Testis (tissue), 3 donors: Measurements from ENCODE around the gene SPATA33. TPM values are rescaled to one million over a fixed set of nuclear protein-coding genes. Genes with fewer than 3 reads are reported as not detected.
A peak's percentile ranks its signal among the peaks of the same experiment; 100 is the strongest.

ENCODE experiments used
- DNase-seq: peaks from one replicate; pipeline ENCODE4 v3.0.0-alpha.2; 2019
- H3K27ac ChIP-seq, 2 donors: fragments of 200-600 bp; sonication (generic); one replicate each; pipeline ENCODE4 v1.5.1; 2019
- H3K27me3 ChIP-seq: fragments of 200-600 bp; sonication (generic); one replicate; pipeline ENCODE4 v1.5.1; 2019
- H3K36me3 ChIP-seq: fragments of 200-600 bp; sonication (generic); one replicate; pipeline ENCODE4 v1.5.1; 2017; ENCODE audit warnings: low read depth; ENCODE audit errors: missing control alignments
- H3K4me1 ChIP-seq: fragments of 200-600 bp; sonication (generic); one replicate; pipeline ENCODE4 v1.5.1; 2019
- H3K4me3 ChIP-seq, 2 donors: fragments of 200-600 bp; sonication (generic); one replicate each; pipeline ENCODE4 v1.5.1; 2017 to 2019
- H3K9me3 ChIP-seq: fragments of 200-600 bp; sonication (generic); one replicate; pipeline ENCODE4 v1.5.1; 2017
- POLR2A ChIP-seq: fragments of 450-650 bp; IDR thresholded peaks from one replicate; pipeline ENCODE4 v1.6.1; 2017; ENCODE audit warnings: antibody characterized with exemption, mild to moderate bottlenecking, moderate library complexity
- whole genome bisulfite sequencing, 2 donors: methylation state at CpG; one replicate each; pipeline ENCODE4 v1.1.5; 2018; 5-methylcytosine and 5-hydroxymethylcytosine counted together
- intact Hi-C: fragments of 100-400 bp; cut with DNase I; formaldehyde crosslinking; loops from one replicate; pipeline ENCODE4 v1.15.1; 2023; ENCODE audit warnings: low total_unique reads
- polyA plus RNA-seq: library from polyadenylated mRNA; stranded (reverse); fragments of 350-450 nt; fragmentation: Illumina TruSeq; extraction: RNeasy Lipid Tissue Mini Kit (QIAGEN cat#74804); gene quantifications from one replicate; pipeline ENCODE4 v1.2.3, GENCODE V29; 2014; ENCODE audit warnings: low read depth, low replicate concordance; ENCODE audit not compliant: insufficient read depth
- total RNA-seq, 2 donors: library from RNA; depleted of rRNA; stranded (reverse); fragments of >200 nt; gene quantifications; one replicate each; pipeline ENCODE4 v1.2.3, GENCODE V29; 2016
- TF ChIP-seq, protein P1 (sequence below), 3 experiments: fragments of 450-650 bp in 2 of 3; fragments of 200-600 bp in 1 of 3; sonication (generic) in 1 of 3; IDR thresholded peaks; one replicate each; pipeline ENCODE4 v1.5.1; 2016 to 2019; ENCODE audit warnings: antibody characterized with exemption in 3 of 3, mild to moderate bottlenecking in 2 of 3, moderate library complexity in 1 of 3

The SPATA33 gene
- total and polyA plus RNA-seq, 3 donors from 2014 or later = 45.8 to 201 (median 85.0) TPM

GRCh38 chr16:89617036-89617435, 40.6 kb upstream of the SPATA33 start:
- no peak for DNase-seq
- WGBS, 2 donors = 66 to 69% methylated on average over 6 of the region's 6 CpGs
- intact Hi-C loops = no loop called here
- TF ChIP-seq, protein P1, sequence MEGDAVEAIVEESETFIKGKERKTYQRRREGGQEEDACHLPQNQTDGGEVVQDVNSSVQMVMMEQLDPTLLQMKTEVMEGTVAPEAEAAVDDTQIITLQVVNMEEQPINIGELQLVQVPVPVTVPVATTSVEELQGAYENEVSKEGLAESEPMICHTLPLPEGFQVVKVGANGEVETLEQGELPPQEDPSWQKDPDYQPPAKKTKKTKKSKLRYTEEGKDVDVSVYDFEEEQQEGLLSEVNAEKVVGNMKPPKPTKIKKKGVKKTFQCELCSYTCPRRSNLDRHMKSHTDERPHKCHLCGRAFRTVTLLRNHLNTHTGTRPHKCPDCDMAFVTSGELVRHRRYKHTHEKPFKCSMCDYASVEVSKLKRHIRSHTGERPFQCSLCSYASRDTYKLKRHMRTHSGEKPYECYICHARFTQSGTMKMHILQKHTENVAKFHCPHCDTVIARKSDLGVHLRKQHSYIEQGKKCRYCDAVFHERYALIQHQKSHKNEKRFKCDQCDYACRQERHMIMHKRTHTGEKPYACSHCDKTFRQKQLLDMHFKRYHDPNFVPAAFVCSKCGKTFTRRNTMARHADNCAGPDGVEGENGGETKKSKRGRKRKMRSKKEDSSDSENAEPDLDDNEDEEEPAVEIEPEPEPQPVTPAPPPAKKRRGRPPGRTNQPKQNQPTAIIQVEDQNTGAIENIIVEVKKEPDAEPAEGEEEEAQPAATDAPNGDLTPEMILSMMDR (IDR thresholded peaks at IDR 0.05) = no peak
- no peak for TF ChIP-seq POLR2A
- peaks cover under 1% of the 10 kb centered on the region for H3K4me1 ChIP-seq
- H3K27ac ChIP-seq = no peak overlapping the region
- H3K36me3 ChIP-seq = no peaks in the 10 kb centered on the region
- no peak overlapping the region for H3K4me3 ChIP-seq
- H3K9me3 ChIP-seq = no peaks in the 10 kb centered on the region
- no peaks in the 10 kb centered on the region for H3K27me3 ChIP-seq

DNA sequence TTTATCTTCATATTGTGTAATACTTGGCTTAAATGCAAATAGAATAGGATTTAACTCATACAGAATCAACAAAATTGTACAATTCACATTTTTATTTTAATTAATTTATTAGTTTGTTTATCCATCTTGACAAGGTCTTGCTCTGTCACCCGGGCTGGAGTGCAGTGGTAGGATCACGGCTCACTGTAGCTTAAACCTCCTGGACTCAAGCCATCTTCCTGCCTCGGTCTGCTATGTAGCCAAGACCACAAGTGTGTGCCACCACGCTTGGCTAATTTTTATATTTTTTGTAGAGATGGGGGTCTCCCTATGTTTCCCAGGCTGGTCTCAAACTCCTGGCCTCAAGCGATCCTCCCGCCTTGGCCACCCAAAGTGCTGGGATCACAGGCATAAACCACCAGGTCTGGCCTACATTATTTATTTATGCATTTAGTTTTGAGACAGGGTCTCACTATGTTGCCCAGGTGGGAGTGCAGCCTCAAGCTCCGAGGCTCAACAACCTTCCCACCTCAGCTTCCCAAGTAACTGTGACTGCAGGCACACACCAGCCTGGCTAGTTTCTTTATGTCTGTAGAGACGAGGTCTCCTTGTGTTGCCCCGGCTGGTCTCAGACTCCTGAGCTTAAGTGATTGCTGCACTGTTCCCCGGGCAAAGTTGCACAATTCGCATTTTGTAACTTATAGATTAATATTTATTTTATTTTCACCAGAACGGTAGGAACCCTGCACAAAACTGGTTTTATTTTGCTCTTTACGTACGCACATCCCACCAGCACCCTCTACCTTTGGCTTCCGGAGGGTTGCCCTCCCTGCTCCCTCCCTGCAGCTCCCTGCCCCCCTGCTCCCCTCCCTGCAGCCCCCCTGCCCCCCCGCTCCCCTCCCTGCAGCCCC, 39.3 kb upstream of the SPATA33 start:
- 77% methylated on average over 16 of the region's 16 CpGs for WGBS, 2 donors
- Histone ChIP-seq H3K9me3 (no peaks in the 10 kb centered on the region), H3K36me3 (no peaks in the 10 kb centered on the region), H3K4me1 (peaks cover 7% of the 10 kb centered on the region), H3K4me3 (no peak overlapping the region), H3K27me3 (no peaks in the 10 kb centered on the region), H3K27ac (no peak overlapping the region)
- intact Hi-C loops = no loop called here
- DNase-seq = no peak
- TF ChIP-seq, protein P1 (IDR thresholded peaks at IDR 0.05) = no peak
- TF ChIP-seq POLR2A = no peak

GRCh38 chr16:89619840-89620239, 37.8 kb upstream of the SPATA33 start:
- 38 to 57% methylated on average over 9 to 12 of the region's 12 CpGs for WGBS, 2 donors
- H3K9me3 ChIP-seq = no peaks in the 10 kb centered on the region
- intact Hi-C loops = no loop called here
- peaks cover 13% of the 10 kb centered on the region for H3K4me1 ChIP-seq
- no peak overlapping the region for H3K4me3 ChIP-seq
- DNase-seq = peak; percentile 75
- H3K36me3 ChIP-seq = no peaks in the 10 kb centered on the region
- no peaks in the 10 kb centered on the region for H3K27me3 ChIP-seq
- TF ChIP-seq, protein P1 (IDR thresholded peaks at IDR 0.05) = no peak
- TF ChIP-seq POLR2A = no peak
- H3K27ac ChIP-seq = peak overlapping the region; percentile 65 to 79

GRCh38 chr16:89620406-89620841, 37.2 kb upstream of the SPATA33 start:
- 58 to 76% methylated on average over 8 to 16 of the region's 16 CpGs for WGBS, 2 donors

More at GRCh38 chr16:89620406-89620841, 37.2 kb upstream of the SPATA33 start:
- H3K27me3 ChIP-seq = no peaks in the 10 kb centered on the region
- peak; percentile 66 for DNase-seq
- intact Hi-C loops = no loop called here
- H3K36me3 ChIP-seq = no peaks in the 10 kb centered on the region
- H3K4me1 ChIP-seq = peaks cover 14% of the 10 kb centered on the region
- H3K4me3 ChIP-seq = peak overlapping the region; percentile 43 to 56
- TF ChIP-seq POLR2A = no peak
- TF ChIP-seq, protein P1 (IDR thresholded peaks at IDR 0.05) = no peak
- peak overlapping the region; percentile 65 to 79 for H3K27ac ChIP-seq
- H3K9me3 ChIP-seq = no peaks in the 10 kb centered on the region
